Activated T-cell treated with anti-CD3 and anti-CD28 coated beads, Interleukin-2, amount 50 U/mL, for 48 hours (primary cell): Measurements from ENCODE around the gene C14orf180.
A peak's percentile ranks its signal among the peaks of the same experiment; 100 is the strongest.
"Not testable (repeated sequence)": the region's sequence is repeated elsewhere in the genome, so short reads cannot be mapped to it uniquely, and the experiment has no call there.

ENCODE experiments used
- DNase-seq, 2 experiments: peaks; one replicate each; pipeline ENCODE4 v3.0.0-alpha.2; 2020

The C14orf180 gene

DNA sequence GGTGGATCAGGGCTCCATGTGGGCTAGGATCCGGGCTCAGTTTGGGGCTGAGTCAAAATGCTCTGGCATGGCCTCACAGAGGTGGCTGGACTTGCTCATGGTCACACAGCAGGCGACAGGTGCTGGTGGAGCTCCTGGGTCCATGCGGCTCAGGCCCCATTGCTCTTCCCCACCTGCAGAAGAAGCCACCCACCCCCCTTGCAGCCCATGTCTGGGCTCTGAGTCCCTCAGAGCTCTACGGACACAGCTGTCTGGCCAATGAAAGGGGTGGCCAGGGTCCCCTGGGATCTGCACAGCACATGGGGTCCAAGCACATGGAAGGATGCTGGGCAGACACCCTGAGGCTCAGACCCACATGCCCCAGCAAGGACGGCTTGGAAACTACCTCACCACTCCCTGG is 17.0 kb upstream of the C14orf180 start:
- no peak for DNase-seq

DNA sequence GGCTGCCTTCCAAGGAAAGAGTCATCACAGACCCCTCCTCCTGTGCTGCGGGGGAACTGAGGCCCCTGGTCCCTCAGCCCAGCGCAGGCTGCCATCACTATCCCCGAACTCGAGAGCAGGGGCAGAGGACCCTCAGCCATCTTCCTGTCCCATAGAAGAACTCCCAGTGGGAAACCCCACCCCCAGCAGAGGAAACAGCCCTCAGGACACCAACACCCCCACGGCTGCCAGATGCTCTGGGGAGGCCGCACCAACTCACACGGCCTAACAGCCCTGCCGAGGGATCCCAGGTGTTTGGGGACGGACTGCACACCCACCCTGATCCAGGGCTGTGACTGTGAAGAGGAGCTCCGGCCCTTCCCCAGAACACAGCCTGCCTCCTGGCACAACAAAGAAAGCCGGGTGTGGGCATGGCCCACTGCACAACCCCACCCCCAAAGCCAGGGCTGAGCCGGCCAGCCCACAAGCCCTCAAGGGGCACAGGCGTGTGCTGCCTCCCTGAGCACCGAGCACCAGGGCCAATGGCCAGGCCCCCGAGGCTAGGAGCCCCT is 16.3 kb upstream of the C14orf180 start:
- DNase-seq: no peak

DNA sequence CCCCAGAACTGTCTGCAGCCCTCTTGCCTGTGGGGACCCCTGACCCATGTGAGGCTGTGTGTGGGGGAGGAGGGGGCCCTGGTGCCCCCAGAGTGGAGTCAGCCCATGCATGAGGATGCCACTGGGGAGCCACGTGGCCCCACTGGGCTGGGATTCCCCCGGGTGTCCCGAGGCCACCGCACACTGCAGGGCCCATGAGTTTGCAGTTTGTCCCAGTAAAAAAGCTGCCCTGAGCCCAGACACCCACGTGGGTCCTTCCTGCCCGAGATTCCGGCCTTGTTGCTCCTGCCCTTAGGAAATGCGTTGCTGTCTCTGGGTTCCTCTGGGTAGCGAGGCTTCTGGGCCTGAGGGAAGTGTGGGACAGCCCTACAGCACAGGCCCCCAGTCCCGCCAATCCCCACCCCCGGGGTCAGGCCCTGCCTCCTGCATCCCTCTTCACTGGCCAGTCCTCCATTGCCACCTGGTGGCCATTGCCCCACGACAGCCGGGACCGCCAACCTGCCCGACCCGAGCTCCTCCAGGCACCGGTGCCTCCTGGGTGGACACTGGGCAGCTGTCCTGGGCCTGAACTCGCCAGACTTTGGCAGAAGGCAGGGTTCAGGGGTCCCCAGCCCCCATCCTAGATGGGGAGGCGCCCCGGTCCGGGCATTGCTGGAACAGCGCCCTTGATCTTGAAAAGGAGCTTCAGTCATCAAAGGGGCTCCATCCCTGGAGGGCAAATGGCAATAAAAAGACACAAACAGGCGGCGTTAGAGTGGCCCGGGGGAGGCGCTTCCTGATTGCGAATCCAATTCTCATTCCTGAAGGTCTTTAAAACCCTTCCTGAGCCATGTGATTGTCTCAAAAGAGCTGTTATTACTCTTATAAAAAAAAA is 15.6 kb upstream of the C14orf180 start:
- DNase-seq: peak; percentile 75 to 82

DNA sequence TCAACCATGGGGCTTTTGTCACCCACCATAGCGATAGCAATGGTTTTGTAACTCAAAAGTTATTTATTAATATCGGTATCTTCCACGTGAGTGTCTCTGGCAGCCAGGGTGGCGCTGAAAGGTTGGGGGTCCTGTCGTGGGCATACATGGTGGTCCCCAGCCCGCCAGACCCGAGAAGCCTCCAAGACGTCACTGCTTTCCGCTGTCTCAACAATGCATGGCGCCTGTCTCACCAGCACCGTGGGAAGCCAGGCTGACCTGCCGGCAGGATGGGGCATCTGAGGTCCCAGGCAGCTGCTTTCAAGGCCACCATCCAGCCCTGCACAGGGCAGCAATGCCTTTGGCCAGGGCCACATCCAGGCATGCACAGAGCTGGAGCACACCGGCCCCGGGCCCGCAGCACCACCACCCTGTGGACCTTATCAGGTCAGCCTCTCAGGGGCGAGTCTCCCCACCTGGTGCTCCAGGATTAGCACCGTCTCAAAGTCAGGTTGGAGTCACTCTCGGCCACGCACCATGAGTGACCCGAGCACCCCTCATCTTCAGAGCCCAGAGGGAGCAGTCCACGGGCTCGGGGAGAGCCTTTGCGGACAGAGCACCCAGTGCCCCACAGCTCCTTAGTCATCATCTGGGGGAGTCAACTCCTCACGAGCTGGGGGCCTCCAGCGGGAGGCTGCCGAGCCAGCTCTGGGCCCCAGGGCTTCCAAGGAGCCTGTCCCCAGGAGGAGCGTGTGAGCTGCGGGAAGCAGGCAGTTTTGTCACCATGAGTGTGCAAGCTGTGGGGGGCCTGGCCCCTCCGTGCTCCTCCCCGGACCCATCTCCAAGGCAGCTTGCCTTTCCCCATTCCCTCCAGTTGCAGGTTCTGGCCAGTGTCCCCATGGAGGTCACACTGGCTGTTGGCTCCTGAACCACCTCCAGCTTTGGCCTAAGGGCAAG is 14.6 kb upstream of the C14orf180 start:
- DNase-seq: no peak

DNA sequence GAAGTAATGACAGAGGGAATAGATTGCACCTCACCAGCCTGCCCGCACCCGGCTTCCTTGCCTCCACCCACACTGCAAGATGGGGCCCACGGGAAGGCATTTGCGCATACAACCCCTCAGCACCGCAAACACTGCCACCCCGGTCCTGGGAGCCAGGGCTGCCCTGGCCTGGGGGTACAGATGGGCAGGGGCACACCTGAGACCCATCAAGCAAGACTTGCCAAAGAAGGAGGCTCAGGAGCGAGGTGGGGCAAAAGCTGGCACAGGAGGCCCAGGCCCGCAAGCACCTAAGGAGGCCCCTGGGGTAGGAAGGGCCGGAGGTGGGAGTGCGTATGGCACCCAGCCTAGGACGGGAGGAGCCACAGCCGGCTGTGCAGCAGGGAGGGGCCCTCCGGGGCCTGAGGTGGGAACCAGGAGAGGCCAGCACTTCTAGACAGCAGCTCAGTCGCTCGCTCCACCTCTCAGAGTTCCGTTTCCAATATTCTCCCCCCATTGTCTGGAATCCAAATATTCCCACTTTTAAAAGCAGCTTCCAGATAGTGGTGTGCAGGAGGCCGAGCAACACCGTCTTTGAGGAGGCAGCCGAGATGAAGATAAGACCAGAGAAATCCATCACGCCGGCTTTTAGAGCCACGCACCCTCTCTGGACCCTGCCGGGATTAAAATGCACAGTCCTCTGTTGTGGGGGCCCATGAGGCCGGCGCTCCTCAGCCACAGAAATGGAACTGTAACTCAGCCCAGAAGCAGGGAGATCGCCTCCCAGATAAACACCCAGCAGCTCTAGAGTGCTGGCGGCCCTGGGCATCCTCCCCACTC is 12.2 kb upstream of the C14orf180 start:
- no peak for DNase-seq

DNA sequence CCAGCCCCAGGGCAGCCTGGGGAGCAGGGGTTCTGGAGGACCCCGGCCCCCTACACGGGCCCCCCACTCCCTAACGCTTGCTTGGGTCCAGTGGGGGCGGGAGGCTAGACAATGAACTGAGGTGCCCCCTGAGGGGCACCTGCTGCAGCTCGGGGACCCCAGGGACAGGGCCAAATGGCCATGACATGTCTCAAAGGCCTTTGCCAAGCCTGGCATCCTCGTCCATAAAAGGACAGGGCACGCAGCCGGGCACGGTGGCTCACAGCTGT is 11.7 kb upstream of the C14orf180 start:
- no peak for DNase-seq

DNA sequence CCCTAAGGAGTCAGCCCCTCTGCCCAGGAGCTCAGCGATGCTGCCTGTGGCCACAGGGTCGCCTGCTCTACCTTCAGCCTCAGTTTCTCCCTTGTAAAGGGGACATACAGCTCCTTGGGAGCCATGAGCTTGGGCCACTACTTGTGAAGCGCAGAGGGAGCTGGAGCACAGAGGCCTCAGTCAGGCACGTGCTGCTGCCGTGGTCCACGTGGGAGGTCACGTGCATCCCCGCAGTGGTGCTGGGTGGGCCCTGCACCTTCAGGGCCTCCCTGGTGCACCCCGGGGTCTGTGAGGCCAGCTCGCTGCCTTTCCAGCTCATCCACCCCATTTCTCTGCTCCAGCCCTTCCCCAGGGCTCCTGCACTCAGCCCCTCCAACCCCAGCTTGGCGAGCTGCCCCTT is 10.9 kb upstream of the C14orf180 start:
- no peak for DNase-seq

DNA sequence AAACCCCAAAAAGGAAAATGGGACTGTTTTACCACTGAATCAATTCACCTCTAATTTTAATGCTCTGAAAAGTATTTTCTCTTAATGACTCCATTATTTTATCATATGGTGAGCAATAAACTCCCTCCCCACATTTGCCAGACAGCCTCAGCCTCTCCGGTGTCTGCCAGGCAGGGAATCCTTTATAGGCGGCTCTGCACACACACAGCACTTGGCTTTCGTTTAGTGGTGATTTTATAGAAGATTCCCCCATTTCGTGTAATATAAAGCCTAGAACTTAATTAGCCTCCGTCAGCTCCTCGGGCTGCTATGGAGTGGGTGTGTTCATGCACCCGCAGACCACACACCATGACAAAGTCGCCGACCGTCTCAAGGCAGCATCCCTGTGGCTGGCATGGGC is 10.1 kb upstream of the C14orf180 start:
- DNase-seq: no peak

DNA sequence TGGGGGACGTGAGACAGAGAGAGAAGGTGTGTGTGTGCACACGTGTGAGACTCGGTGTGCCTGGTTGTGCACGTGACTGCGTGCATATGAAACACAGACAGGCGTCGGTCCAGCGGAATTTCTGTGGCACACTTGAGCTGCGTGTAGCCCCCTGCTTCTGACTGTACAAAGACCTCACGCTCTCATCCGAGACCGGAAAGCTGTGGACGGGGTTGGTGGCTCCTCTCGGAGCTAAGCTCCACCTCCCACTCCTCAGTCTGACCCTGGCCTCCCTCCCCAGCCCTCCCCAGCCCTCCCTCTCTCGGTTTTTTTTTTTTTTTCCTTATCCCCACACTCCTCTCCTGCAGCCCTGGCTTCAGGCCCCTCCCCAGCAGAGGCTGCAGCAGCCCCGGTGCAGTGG is 8.3 kb upstream of the C14orf180 start:
- no peak for DNase-seq

DNA sequence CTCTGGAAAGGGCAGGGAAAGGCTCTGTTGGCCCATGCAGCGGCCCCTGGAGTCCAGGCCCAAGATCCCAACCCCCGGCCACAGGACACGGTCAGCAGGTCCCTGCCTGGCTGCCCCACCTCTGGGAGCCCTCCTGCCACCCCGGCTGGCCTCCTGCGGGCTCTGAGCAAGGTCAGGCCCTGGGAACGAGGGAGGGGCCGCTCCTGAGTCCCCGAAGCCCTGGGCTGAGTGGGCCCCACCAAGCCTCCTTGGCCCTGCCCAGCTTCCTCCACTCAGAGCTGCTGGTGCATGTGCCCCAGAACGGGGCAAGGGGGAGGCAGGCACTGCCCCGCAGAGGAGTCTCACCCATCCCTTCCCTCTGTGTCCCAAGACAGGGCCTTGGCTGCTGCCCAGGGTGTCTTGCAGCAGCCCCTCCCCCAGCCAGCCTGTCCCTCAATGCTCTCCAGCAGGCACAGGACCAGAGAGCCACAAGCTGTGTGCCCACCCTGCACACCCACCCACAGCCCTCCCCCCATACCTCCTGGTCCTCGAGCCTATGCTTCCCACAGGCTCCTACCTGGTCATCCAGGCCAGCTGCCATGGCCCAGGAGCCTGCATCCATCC is 7.4 kb upstream of the C14orf180 start:
- no peak for DNase-seq

DNA sequence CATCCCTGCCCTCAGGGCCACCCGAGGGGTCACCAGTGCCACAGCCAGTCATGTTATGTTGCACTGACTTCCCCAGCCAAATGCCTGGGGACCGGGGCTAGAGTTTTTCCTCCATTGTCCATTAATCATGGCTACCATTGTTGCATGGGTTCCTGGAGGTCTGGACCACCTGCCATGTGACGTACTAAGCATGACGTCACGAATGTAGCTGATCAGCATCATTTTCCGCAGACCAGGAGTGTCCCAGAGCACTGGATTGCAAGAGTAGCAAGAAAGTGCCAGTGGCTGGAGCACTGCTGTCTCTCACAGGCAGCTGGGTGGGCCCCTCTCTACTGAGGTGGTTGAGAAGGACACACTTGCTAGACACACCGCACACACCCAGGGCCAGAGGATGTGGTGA is 6.9 kb upstream of the C14orf180 start:
- no peak for DNase-seq

DNA sequence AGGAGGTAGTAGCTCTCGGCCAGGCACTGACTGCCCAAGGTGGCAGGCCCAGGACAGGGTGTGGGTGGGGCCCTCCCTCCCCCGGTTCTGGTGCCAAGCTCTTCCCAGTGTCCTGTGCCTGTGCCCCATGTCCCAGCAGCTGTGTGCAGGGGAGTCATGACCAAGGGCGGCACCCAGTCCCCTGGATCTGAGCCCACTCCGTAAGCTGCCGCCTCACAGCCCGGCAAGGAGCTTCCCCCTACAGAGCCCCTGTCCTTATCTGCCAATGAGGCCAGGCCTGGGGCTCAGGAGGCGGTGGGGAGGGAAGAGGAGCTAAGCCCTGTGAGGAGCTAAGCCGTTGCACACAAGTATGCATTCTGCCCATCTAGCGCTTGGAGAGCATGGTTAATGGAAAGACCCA is 5.6 kb upstream of the C14orf180 start:
- DNase-seq: no peak

DNA sequence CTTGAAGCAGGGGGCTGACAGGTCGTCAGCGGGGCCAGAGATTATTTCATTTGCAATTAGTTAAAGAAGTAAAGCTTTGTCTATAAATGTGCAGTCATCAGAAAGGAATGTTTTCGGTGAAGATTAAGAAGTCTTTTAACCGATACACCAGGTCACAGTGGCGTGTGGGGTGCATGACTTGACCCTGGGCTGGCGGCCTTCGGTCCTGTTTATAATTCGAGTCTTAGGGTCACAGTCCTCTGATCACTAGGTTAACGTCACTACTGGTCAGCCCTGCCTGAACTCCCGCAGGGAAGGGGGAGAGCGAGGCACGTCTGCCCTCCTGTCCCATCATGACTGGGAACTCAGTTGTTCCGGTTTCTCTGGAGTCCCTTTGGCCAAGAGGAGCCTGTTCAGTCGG is 5.0 kb upstream of the C14orf180 start:
- no peak for DNase-seq

DNA sequence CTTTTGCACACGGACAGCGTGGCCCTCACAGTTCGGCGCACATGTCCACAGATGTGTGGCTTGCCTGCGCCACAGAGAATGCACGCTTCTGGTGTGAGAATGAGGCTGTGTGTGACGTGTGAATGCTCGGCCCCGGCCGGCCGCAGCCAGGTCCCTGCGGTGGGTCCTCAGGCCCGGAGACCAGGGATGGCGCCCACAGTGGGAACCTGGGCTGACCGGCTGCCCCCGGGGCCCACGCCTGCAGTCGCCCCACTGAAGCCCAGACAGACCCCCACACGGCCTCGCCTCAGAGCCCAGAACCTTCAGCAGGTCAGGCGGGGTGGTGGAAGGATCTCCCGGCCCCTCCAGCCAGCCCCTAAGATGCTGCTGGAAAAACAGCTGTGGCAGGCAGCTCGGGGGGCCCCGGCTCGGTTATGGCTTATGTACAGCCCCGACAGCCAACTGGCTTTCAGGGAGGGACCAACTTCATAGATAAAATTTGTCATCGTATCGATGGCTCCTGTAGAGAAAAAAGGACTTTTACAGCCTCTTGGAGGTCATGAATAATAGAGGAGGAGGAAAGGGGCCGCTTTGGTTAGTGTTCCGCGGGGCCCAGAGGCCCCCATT is 4.5 kb upstream of the C14orf180 start:
- no peak for DNase-seq

DNA sequence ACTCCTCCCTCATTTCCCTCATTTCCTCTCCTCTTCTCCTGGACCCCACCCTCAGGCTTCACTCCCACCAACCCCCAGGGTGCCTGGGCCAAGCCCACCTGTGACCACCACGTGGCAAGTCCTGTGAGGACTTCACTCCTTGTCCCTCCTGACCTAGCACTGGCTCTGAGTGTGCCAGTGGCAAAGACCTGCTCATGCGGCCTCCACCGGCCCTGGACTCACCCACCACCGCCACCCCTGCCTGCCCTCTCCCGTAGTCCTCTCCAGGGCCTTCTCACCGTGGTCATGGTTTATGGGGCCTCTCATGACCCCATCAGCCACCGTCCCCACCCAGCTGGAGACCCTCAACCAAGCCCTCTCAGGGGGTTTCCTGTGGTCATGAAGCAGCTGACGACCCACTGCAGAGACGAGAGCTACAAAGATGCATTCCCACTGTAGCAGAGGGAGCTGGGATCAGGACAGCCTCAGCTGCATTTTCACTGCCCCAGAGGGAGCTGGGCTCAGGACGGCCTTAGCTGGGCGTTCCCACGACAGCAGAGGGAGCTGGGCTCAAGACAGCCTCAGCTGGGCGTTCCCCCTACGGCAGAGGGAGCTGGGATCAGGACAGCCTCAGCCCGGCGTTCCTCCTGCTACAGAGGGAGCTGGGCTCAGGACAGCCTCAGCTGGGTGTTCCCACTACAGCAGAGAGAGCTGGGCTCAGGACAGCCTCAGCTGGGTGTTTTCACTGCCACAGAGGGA is 3.2 kb upstream of the C14orf180 start:
- no peak for DNase-seq

DNA sequence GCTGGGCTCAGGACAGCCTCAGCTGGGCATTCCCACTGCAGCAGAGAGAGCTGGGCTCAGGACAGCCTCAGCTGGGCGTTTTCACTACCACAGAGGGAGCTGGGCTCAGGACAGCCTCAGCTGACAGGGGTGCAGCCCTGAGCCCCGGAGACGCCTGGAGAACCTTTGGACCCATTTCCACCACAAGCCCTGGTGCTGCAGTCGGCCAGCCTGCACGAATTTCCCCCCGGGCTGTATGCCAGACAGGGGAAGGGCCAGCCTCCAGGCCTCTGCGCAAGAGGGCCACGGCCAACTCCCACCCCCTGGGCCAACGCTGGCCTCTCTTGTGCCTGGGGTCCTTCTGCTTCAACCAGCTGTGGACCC is 2.6 kb upstream of the C14orf180 start:
- DNase-seq: no peak

DNA sequence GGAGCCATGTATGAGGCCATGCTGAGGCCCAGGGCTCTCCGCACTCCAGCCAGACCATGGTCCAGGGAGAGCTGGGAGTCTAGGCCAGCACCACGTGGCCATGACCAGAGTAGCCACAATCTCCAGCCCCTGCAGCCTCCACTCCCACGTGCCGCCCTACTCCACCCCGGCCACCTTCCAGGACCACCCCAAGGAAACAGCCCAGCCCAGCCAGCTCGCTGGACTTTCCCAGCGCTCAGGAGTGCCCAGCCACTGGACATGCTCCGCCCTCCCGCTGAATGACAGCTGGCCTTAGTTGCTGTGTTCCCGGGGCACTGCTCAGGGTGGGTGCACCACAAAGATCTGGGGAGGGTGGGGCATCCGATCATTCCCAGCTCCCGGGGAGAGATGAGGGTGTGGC is 2.1 kb upstream of the C14orf180 start:
- no peak for DNase-seq

DNA sequence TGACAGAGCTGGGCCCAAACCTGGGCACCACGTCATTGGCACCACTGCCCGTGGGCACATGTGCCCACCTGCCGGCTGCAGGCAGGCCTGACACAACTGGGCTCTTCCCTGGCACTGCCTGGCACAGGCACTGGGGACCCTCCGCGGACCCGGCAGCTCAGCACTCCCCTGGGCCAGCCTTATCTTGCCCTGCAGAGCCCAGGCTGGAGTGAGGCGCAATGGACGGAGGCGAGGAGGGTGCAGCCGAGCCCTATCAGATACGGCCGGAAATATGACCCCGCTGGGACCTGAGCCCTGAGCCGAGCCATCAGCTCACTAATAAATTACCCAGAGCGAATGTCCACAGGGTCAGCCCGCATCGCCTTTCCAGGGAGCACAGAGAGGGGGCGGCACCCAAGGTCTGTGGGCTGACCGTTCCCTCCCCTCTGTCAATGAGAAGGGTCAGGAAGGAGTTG is 1.7 kb upstream of the C14orf180 start:
- DNase-seq: no peak

DNA sequence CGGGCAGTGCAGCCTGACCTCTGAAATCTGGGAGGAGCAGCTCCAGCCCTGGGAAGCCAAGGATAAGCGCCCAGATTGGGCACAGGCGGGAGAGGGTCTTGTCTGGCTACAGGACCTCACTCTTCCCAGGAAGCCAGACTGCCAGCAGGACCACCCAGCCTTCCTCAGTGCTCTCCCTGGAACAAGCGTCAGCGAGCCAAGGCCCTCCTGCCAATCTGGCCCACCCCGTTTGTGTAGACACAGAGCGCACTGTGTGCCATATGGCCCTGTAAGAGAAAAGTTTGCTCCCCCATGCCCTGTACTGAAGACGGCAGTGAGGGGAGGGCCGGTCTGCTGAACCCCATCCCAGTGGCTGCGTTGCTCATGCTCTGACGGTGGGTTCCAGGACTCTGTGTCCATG is 1.2 kb upstream of the C14orf180 start:
- DNase-seq: no peak

DNA sequence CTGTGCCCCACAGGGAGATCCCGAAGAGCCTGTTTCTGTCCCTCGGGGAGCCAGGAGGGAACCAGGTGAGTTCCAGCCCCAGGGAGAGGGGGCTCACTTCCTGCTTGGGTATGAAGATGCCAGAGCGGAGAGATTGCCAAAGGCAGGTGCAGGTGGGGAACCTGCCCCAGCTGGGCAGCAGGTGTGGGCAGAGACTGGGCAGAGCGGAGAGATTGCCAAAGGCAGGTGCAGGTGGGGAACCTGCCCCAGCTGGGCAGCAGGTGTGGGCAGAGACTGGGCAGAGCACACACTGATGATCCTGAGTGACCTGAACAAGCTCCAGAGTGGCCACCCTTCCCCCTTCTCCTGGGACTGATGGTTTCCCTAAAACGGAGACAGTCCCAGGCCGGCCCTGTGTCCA is 375 bp downstream of the C14orf180 start:
- not testable (repeated sequence) for DNase-seq

DNA sequence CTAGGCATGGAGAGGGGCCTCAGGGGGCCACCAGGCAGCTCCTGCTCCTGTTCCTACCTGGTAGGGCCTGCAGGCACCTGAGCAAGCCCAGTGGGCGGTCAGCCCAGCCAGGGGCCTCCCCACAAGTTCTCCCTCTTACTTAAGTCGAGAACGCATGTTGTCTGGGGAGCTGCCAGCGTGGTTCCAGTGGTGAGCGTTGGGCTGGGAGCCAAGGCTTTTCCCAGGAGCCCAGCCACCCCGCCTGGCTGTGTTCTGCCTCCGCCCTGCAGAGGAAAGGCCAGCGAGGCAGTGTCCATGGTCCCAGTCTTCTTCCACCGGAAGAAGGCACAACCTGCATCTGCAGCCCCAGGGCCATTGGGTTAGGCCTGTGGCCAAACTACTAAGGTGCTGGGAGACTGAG is 1.4 kb downstream of the C14orf180 start:
- DNase-seq: no peak
